K562 treated with DMSO at 1 percent for 4 hours (cell line): ENCODE data around the gene FHIP1B. TPM values are rescaled to one million over a fixed set of nuclear protein-coding genes. Genes with fewer than 3 reads are reported as not detected.

Experiments
- total RNA-seq: library from RNA; unstranded; fragments of 300-600 nt; gene quantifications from 2 replicates; pipeline ENCODE4 v1.2.3, GENCODE V29; 2022; ENCODE audit not compliant: insufficient read depth

Gene FHIP1B
- total RNA-seq = 18.7 and 20.5 TPM in 2 replicates

DNA sequence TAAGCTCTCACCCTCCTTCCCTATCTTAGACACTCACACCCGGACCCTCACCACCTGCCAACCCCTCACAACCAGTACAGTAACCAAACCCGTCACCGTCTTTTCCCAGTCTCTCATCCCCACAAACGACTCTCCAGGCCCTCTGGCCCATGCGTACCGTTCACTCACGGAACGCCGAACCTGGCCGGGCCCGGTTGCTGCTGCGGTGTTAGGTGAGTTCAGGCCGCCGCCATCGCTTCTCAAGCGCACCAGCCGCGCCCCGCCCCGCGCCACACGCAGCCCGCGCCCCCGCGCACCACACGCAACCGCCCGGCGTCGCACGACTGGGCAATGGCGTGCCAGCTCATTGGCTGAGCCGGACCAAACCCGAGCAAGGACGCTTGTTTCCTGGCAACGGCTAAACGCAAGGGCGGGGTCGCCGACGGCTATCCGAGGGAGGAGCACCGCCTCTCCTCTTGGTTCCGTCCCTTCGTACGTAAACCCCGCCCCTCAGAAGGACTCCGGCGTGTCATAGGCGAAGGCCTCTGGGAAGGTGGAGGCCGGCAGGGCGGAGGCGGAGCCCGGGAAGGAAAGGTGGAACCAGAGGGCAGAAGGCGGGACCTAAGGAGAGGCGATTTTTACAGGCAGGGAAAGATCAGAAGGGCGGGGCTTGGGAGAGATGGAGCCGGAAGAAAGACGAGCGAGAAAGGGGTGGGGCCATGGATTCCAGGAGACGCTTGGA is at the start of gene FHIP1B:
Gene FHIP1B, minus strand, starts transcription at position 250 of the 721 bp plus-strand sequence. CDS start 10,120 bp downstream, outside the sequence.

DNA sequence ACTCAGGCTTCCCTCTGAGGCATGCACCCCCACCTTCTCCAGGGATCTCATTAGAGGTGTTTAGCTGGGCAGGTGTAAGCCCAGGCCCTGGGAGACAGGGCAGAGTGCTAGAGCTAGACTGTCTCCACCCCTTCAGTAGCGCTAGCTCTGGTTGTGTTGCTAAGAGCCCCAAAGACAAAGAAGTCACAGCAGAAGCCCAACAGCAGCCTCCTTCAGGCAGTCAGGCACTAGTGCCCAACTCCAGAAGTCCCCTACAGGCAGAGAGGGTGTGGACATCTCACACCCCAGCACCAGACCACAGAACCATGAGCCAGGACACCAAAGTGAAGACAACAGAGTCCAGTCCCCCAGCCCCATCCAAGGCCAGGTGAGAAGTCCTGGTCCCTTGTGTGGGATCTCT is 4.5 kb upstream of the FHIP1B start, which contains the start of gene CNGA4:
Gene CNGA4, plus strand, starts transcription at position 188 of the 400 bp plus-strand sequence. Its CDS starts 118 bp downstream, at position 306.

DNA sequence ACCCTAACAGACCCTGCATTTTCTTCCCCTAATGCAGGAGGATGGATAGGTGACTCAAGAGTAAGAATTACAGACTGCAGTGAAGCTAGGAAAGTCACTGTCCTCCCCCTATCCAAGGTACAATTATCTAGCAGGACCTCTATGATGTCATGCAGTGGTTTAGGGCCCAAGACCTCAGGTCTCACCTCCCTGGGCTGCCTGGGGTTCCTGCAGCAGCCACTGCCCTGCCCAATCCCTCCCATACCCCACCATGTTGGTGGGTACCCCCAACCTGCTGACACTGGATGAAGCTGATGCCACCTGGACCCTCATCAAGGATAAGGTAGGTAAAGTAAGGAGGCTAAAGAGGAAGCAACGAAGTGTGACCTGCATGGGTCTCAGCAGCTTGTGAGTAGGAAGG is 29.1 kb downstream of the FHIP1B start, which contains the start of gene C11orf42:
Gene C11orf42, plus strand, starts transcription at position 192 of the 400 bp plus-strand sequence. Its CDS starts 59 bp downstream, at position 251.

DNA sequence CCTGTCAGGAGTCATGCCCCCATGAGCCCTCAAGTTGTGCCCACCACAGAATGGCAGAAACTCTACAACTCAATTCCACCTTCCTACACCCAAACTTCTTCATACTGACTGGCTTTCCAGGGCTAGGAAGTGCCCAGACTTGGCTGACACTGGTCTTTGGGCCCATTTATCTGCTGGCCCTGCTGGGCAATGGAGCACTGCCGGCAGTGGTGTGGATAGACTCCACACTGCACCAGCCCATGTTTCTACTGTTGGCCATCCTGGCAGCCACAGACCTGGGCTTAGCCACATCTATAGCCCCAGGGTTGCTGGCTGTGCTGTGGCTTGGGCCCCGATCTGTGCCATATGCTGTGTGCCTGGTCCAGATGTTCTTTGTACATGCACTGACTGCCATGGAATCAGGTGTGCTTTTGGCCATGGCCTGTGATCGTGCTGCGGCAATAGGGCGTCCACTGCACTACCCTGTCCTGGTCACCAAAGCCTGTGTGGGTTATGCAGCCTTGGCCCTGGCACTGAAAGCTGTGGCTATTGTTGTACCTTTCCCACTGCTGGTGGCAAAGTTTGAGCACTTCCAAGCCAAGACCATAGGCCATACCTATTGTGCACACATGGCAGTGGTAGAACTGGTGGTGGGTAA is 35.1 kb downstream of the FHIP1B start, which contains the start of gene OR52W1:
Gene OR52W1, plus strand, starts transcription at position 51 of the 637 bp plus-strand sequence. Its CDS starts 0 bp downstream, at position 51.

DNA sequence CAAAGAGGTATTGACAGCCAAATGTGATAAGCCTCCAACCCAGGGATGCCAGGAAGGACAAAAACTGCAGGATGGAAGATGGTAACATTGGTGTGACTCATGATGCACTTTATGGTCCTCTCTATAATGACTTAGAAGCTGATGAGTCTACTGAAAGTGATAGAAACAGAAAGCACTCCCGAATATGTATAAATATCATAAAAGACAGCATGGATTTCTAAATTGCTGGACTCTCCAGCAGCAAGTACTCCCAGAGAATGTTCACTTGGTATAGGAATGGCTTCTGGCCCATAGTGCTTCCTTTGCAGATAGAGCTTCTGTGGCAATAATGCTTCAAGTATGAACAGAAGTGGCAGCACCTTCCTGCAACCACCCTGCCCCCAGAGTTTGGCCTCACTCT is 64.2 kb downstream of the FHIP1B start, which contains the start of gene OR52B2:
Gene OR52B2, minus strand, starts transcription at position 101 of the 400 bp plus-strand sequence. Its CDS starts 0 bp downstream, at position 101.

Other genes starting within 250 kb of the FHIP1B start
- gene OR52L1, start 247.7 kb downstream of the FHIP1B start, total RNA-seq = not detected in 2 replicates
- not detected in 2 replicates for gene OR56A4, start 227.7 kb downstream of the FHIP1B start, total RNA-seq
- gene OR56A1, start 203.9 kb downstream of the FHIP1B start, total RNA-seq = not detected in 2 replicates
- gene OR56B4, start 127.0 kb downstream of the FHIP1B start, total RNA-seq = not detected in 2 replicates
- not detected in 2 replicates for gene OR52B2, start 64.3 kb downstream of the FHIP1B start, total RNA-seq
- not detected in 2 replicates for gene OR52W1, start 35.4 kb downstream of the FHIP1B start, total RNA-seq
- gene C11orf42, start 29.1 kb downstream of the FHIP1B start, total RNA-seq = not detected in 2 replicates
- gene CNGA4, start 4.5 kb upstream of the FHIP1B start, total RNA-seq = not detected in 2 replicates
- not detected in 2 replicates for gene CCKBR, start 25.2 kb upstream of the FHIP1B start, total RNA-seq
- gene CAVIN3, start 85.9 kb upstream of the FHIP1B start, total RNA-seq = not detected in 2 replicates
- 28.6 and 35.2 TPM in 2 replicates for gene SMPD1, start 155.8 kb upstream of the FHIP1B start, total RNA-seq
- gene APBB1, start 184.5 kb upstream of the FHIP1B start, total RNA-seq = 1.3 and 1.5 TPM in 2 replicates
- gene HPX, start 206.4 kb upstream of the FHIP1B start, total RNA-seq = 1.7 and 3.1 TPM in 2 replicates
- 6.6 and 9.5 TPM in 2 replicates for gene TRIM3, start 239.3 kb upstream of the FHIP1B start, total RNA-seq
- 37.9 and 40.8 TPM in 2 replicates for gene ARFIP2, start 246.7 kb upstream of the FHIP1B start, total RNA-seq
- gene TIMM10B, start 246.9 kb upstream of the FHIP1B start, total RNA-seq = 14.6 and 18.5 TPM in 2 replicates